GM23248 (cell line): ENCODE data around the gene IFI27L1.

Experiments used
- EZH2 ChIP-seq: fragments of 200-600 bp; sonication (generic); IDR thresholded peaks from 2 replicates; pipeline ENCODE4 v1.6.1; 2018; ENCODE audit warnings: antibody characterized with exemption, mild to moderate bottlenecking; ENCODE audit not compliant: insufficient read depth, poor library complexity, severe bottlenecking
- EZH2phosphoT487 ChIP-seq: fragments of 200-600 bp; sonication (generic); IDR thresholded peaks from 2 replicates; pipeline ENCODE4 v1.6.1; 2018; ENCODE audit warnings: antibody characterized with exemption, moderate library complexity, mild to moderate bottlenecking, low read depth; ENCODE audit not compliant: insufficient read depth

DNA sequence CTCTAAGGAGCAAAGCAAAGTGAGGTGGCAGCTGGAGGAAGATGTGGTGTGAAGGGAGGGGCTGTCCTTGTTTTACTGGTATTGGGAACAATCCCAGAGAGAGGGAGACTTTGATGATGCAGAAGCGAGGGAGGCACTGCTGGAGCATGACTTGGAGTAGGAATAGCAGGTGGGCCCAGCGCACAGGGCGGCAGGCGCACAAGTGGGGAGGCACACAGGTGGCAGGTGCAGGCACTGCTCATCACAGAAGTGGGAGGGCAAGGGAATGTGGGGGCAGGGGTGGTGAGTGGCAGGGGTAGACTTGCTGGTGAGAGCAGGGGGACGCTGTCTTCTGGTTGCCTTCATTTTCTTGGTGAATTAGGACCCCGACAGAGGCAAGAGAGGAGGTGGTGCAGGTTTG, 17.9 kb downstream of the IFI27L1 start:
- TF ChIP-seq EZH2, result no peak
- TF ChIP-seq EZH2phosphoT487, result no peak
